ENCODE data around the gene DDX10. TPM values are rescaled to one million over a fixed set of nuclear protein-coding genes. Genes with fewer than 3 reads are reported as not detected.

The DDX10 gene
- total RNA-seq, 2 experiments from 2014 or later, result 15.0 to 15.4 TPM

DNA sequence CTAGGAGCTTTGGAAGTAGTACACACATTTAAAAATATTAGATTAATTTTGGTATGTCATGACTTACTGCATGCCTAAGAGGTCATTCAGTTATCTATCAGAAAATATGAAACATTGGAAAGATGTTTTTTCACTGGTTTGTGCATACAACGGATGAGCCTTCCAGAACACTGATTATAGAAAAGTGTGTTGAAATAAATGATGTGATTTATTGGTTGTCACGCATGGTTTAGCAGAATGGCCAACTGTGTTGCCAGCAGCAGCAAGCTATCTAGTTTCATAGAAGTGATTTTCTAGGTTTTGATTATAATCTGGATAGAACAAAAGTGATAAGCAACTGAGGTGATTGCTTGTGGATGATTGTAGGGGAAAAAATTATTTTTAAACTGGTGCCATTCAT is 53.6 kb downstream of the DDX10 start:
- Mint-ChIP-seq H3K4me3 (no peak overlapping the region), H3K4me1 (ENCODE audit: low read depth) (peaks cover 7% of the 10 kb centered on the region), H3K27ac (no peak overlapping the region), H3K9me3 (no peaks in the 10 kb centered on the region), H3K27me3 (no peaks in the 10 kb centered on the region), H3K36me3 (ENCODE audit: low read depth) (peaks cover 88% of the 10 kb centered on the region)
- Histone ChIP-seq H3K36me3 (ENCODE audit: insufficient read depth, low read length) (peaks cover 39% of the 10 kb centered on the region), H3K9me3 (ENCODE audit: control insufficient read depth in 1 of 2, insufficient read depth in 1 of 2, low read length in 2 of 2) (no peaks in the 10 kb centered on the region), H3K4me1 (ENCODE audit: insufficient read depth, low read length) (no peaks in the 10 kb centered on the region), H3K27me3 (ENCODE audit: control insufficient read depth in 1 of 2, insufficient read depth in 2 of 2, low read length in 2 of 2) (no peaks in the 10 kb centered on the region), H3K27ac (ENCODE audit: low read depth in 1 of 2, low read length in 2 of 2) (no peak overlapping the region), H3K4me3 (ENCODE audit: low read length) (no peak overlapping the region)
- ATAC-seq (ENCODE audit: poor library complexity), result no peak
- no peak for DNase-seq
- intact Hi-C loops (cut with DNase I, micrococcal nuclease), result no loop called here
- CTCF ChIA-PET, result no interaction called here
- POLR2A ChIA-PET, result no interaction called here
- TF ChIP-seq, protein P1, sequence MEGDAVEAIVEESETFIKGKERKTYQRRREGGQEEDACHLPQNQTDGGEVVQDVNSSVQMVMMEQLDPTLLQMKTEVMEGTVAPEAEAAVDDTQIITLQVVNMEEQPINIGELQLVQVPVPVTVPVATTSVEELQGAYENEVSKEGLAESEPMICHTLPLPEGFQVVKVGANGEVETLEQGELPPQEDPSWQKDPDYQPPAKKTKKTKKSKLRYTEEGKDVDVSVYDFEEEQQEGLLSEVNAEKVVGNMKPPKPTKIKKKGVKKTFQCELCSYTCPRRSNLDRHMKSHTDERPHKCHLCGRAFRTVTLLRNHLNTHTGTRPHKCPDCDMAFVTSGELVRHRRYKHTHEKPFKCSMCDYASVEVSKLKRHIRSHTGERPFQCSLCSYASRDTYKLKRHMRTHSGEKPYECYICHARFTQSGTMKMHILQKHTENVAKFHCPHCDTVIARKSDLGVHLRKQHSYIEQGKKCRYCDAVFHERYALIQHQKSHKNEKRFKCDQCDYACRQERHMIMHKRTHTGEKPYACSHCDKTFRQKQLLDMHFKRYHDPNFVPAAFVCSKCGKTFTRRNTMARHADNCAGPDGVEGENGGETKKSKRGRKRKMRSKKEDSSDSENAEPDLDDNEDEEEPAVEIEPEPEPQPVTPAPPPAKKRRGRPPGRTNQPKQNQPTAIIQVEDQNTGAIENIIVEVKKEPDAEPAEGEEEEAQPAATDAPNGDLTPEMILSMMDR (IDR thresholded peaks at IDR 0.05), result no peak

DNA sequence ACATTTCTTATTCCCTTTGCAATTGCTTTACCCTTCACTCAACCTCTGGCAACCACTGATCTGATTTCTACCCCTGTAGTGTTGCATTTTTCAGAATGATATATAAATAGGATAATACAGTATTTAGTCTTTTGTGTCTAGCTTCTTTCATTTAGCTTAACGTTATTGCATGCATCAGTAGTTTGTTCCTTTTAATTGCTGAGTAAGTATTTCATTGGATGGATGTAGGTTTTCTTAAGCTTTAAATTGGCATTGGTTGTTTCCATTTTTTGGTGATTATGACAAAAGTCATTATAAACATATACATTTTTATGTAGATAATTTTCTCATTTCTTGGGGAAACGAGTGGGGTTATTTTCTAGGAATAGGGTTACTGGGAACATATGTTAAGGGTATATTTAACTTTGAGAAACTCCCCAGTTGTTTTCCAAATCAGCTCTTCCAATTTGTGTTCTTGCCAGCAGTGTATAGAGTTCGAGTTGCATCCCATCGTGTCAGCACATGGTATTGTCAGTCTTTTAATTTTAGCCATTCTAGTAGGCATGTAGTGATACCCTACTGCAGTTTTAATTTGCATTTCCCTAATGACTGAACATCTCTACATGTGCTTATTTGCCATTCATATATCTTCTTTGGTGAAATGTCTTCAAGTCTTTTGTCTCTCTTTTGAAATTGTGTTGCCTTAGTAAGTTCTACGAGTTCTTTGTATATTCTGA is 60.3 kb downstream of the DDX10 start:
- H3K27ac Mint-ChIP-seq, result no peak overlapping the region
- Histone ChIP-seq H3K4me3 (ENCODE audit: low read length) (no peak overlapping the region), H3K27me3 (ENCODE audit: control insufficient read depth in 1 of 2, insufficient read depth in 2 of 2, low read length in 2 of 2) (no peaks in the 10 kb centered on the region), H3K27ac (ENCODE audit: low read depth in 1 of 2, low read length in 2 of 2) (no peak overlapping the region), H3K9me3 (ENCODE audit: control insufficient read depth in 1 of 2, insufficient read depth in 1 of 2, low read length in 2 of 2) (no peaks in the 10 kb centered on the region), H3K4me1 (ENCODE audit: insufficient read depth, low read length) (no peaks in the 10 kb centered on the region), H3K36me3 (ENCODE audit: insufficient read depth, low read length) (peaks cover 20% of the 10 kb centered on the region)
- intact Hi-C loops (cut with DNase I, micrococcal nuclease), result no loop called here
- peaks cover 4% of the 10 kb centered on the region for H3K9me3 Mint-ChIP-seq
- no peak for ATAC-seq (ENCODE audit: poor library complexity)
- no peak overlapping the region for H3K4me3 Mint-ChIP-seq
- no peak for DNase-seq
- POLR2A ChIA-PET, result no interaction called here
- CTCF ChIA-PET, result interaction anchor here (1.1 kb wide), 1 partner anchor 9 kb away, joined by 3 read pairs; no protein-coding TSS in a partner anchor
- peaks cover 64% of the 10 kb centered on the region for H3K36me3 Mint-ChIP-seq (ENCODE audit: low read depth)
- H3K4me1 Mint-ChIP-seq (ENCODE audit: low read depth), result peaks cover 21% of the 10 kb centered on the region
- no peaks in the 10 kb centered on the region for H3K27me3 Mint-ChIP-seq
- TF ChIP-seq, protein P1 (IDR thresholded peaks at IDR 0.05), result no peak

DNA sequence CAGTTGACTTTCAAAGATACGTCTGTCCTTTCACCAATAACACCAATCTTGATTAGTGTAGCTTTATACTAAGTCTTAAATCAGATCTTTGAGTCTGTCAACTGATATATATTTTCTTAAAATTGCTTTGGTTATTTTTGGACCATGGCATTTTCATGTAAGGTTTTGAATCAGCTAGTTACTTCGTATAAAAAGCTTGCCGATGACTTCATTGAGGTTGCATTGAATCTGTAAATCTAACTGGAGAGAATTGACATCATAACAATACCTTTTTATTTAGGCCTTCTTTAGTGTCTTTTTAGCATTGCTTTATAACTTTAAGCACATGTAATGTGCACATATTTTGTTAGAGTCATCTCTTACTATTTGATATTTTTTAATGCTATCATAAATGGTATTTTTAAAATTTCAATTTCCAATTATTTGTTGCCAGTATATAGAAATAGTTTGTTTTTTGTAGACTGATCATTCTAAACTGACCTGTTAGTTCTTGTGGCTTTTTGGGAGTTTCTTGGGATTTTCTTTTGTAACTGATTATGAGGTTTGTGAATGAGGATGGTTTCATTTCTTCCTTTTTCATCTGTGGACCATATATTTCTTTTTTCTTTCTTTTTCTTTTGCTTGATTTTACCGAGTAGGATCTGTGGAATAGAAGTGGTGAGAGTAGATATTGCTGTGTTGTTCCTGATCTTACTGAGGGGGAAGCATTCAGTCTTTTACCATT is 61.4 kb downstream of the DDX10 start:
- peaks cover 17% of the 10 kb centered on the region for H3K4me1 Mint-ChIP-seq (ENCODE audit: low read depth)
- H3K36me3 ChIP-seq (ENCODE audit: insufficient read depth, low read length), result peaks cover 18% of the 10 kb centered on the region
- ATAC-seq (ENCODE audit: poor library complexity) (no peak), DNase-seq (no peak)
- CTCF ChIA-PET, result no interaction called here
- POLR2A ChIA-PET, result no interaction called here
- no peak overlapping the region for H3K27ac ChIP-seq (ENCODE audit: low read depth in 1 of 2, low read length in 2 of 2)
- TF ChIP-seq, protein P1 (IDR thresholded peaks at IDR 0.05), result no peak
- no peaks in the 10 kb centered on the region for H3K4me1 ChIP-seq (ENCODE audit: insufficient read depth, low read length)
- H3K36me3 Mint-ChIP-seq (ENCODE audit: low read depth), result peaks cover 54% of the 10 kb centered on the region
- no peaks in the 10 kb centered on the region for H3K27me3 Mint-ChIP-seq
- H3K27me3 ChIP-seq (ENCODE audit: control insufficient read depth in 1 of 2, insufficient read depth in 2 of 2, low read length in 2 of 2), result no peaks in the 10 kb centered on the region
- H3K9me3 Mint-ChIP-seq, result peaks cover 4% of the 10 kb centered on the region
- H3K27ac Mint-ChIP-seq, result no peak overlapping the region
- intact Hi-C loops (cut with DNase I, micrococcal nuclease), result no loop called here
- H3K4me3 ChIP-seq (ENCODE audit: low read length), result no peak overlapping the region
- no peaks in the 10 kb centered on the region for H3K9me3 ChIP-seq (ENCODE audit: control insufficient read depth in 1 of 2, insufficient read depth in 1 of 2, low read length in 2 of 2)
- no peak overlapping the region for H3K4me3 Mint-ChIP-seq

Data from CD4-positive, alpha-beta T cell (primary cell).